Measurements from ENCODE around the gene TIMM23. TPM values are rescaled to one million over a fixed set of nuclear protein-coding genes. Genes with fewer than 3 reads are reported as not detected.

The TIMM23 gene
- total and polyA plus RNA-seq, 4 donors: 41.8 to 66.8 (median 42.7) TPM

GRCh38 chr10:46014683-46015405 is 42.6 kb downstream of the TIMM23 start (continued):
- TF ChIP-seq CTCF (IDR thresholded peaks at IDR 0.05; ENCODE audit: low read depth, low read length, missing input control) (no peak), RXRA (IDR thresholded peaks at IDR 0.05) (peak; percentile 97 to 98), HNF4A (conservative IDR thresholded peaks at IDR 0.05) (peak; percentile 72 to 88), SP1 (IDR thresholded peaks at IDR 0.05) (peak; percentile 87), REST (IDR thresholded peaks at IDR 0.05) (peak; percentile 50)

- H3K9ac ChIP-seq (ENCODE audit: low read depth in 1 of 2, low read length in 2 of 2): no peak overlapping the region
- H3K27ac ChIP-seq (ENCODE audit: low read depth in 1 of 2, low read length in 2 of 2): peak overlapping the region; percentile 0 to 22
- no peaks in the 10 kb centered on the region for H3K9me3 ChIP-seq (ENCODE audit: control insufficient read depth in 4 of 4, low read length in 3 of 4)
- H3K4me3 ChIP-seq (ENCODE audit: low read depth in 1 of 3, low read length in 3 of 3): no peak overlapping the region
- peaks cover 13 to 84% (median 68%) of the 10 kb centered on the region in 4 donors for H3K4me1 ChIP-seq (ENCODE audit: control insufficient read depth in 4 of 4, insufficient read depth in 4 of 4, low read length in 3 of 4)
- H3K27me3 ChIP-seq (ENCODE audit: control insufficient read depth in 4 of 4, insufficient read depth in 4 of 4, low read length in 3 of 4): no peaks in the 10 kb centered on the region
- no peak for DNase-seq (ENCODE audit: low spot score)
- WGBS: 95% methylated on average over 5 of the region's 5 CpGs
- no peak for TF ChIP-seq SP1 (IDR thresholded peaks at IDR 0.05)
- TF ChIP-seq TAF1 (conservative IDR thresholded peaks at IDR 0.05): no peak
- TF ChIP-seq CTCF (IDR thresholded peaks at IDR 0.05; ENCODE audit: low read depth, low read length, missing input control): no peak
- TF ChIP-seq HNF4A (conservative IDR thresholded peaks at IDR 0.05): no peak
- no peak for TF ChIP-seq RAD21 (IDR thresholded peaks at IDR 0.05)
- peaks cover 12 to 30% (median 24%) of the 10 kb centered on the region in 4 donors for H3K36me3 ChIP-seq (ENCODE audit: control insufficient read depth in 4 of 4, insufficient read depth in 3 of 4, low read depth in 1 of 4, low read length in 3 of 4)
Observed at GRCh38 chr10:46016190-46016589, 43.9 kb downstream of the TIMM23 start.

- WGBS: 85% methylated on average over 1 of the region's 1 CpG
- peaks cover 8 to 28% (median 22%) of the 10 kb centered on the region in 4 donors for H3K36me3 ChIP-seq (ENCODE audit: control insufficient read depth in 4 of 4, insufficient read depth in 3 of 4, low read depth in 1 of 4, low read length in 3 of 4)
- no peak overlapping the region for H3K27ac ChIP-seq (ENCODE audit: low read depth in 1 of 2, low read length in 2 of 2)
- no peaks in the 10 kb centered on the region for H3K27me3 ChIP-seq (ENCODE audit: control insufficient read depth in 4 of 4, insufficient read depth in 4 of 4, low read length in 3 of 4)
- peaks cover 14 to 83% (median 72%) of the 10 kb centered on the region in 4 donors for H3K4me1 ChIP-seq (ENCODE audit: control insufficient read depth in 4 of 4, insufficient read depth in 4 of 4, low read length in 3 of 4)
- H3K9ac ChIP-seq (ENCODE audit: low read depth in 1 of 2, low read length in 2 of 2): no peak overlapping the region
- no peaks in the 10 kb centered on the region for H3K9me3 ChIP-seq (ENCODE audit: control insufficient read depth in 4 of 4, low read length in 3 of 4)
- no peak for DNase-seq (ENCODE audit: low spot score)
- H3K4me3 ChIP-seq (ENCODE audit: low read depth in 1 of 3, low read length in 3 of 3): no peak overlapping the region
- TF ChIP-seq TAF1 (conservative IDR thresholded peaks at IDR 0.05) (no peak), CTCF (IDR thresholded peaks at IDR 0.05; ENCODE audit: low read depth, low read length, missing input control) (no peak)
Observed at GRCh38 chr10:46016811-46017210, 44.5 kb downstream of the TIMM23 start.
